Uterus (tissue), 4 donors: Measurements from ENCODE around the gene RPL37. TPM values are rescaled to one million over a fixed set of nuclear protein-coding genes. Genes with fewer than 3 reads are reported as not detected.
"Not testable (repeated sequence)": the region's sequence is repeated elsewhere in the genome, so short reads cannot be mapped to it uniquely, and the experiment has no call there.

ENCODE experiments used
- DNase-seq, 2 donors: peaks; one replicate each; pipeline ENCODE4 v3.0.0-alpha.2; 2019 to 2020
- H3K27ac ChIP-seq, 2 donors: fragments of 200-600 bp; sonication (generic); 1 replicate in 1 of 2; 2 replicates in 1 of 2; pipeline ENCODE4 v1.5.1; 2016 to 2018
- H3K27me3 ChIP-seq, 2 donors: fragments of 200-600 bp; sonication (generic); one replicate each; pipeline ENCODE4 v1.5.1; 2018 to 2019; ENCODE audit warnings: control low read depth in 1 of 2
- H3K36me3 ChIP-seq, 2 donors: fragments of 200-600 bp; sonication (generic); one replicate each; pipeline ENCODE4 v1.5.1; 2019; ENCODE audit warnings: control low read depth in 1 of 2
- H3K4me1 ChIP-seq, 2 donors: fragments of 200-600 bp; sonication (generic); one replicate each; pipeline ENCODE4 v1.5.1; 2018 to 2019; ENCODE audit warnings: control low read depth in 1 of 2
- H3K4me3 ChIP-seq, 2 donors: fragments of 200-600 bp; sonication (generic); 1 replicate in 1 of 2; 2 replicates in 1 of 2; pipeline ENCODE4 v1.5.1; 2018 to 2019; ENCODE audit warnings: mild to moderate bottlenecking in 1 of 2
- H3K9me3 ChIP-seq, 2 donors: fragments of 200-600 bp; sonication (generic); one replicate each; pipeline ENCODE4 v1.5.1; 2019; ENCODE audit warnings: control low read depth in 1 of 2
- CTCF ChIP-seq, 4 experiments: fragments of 200-600 bp in 2 of 4; fragments of 450-650 bp in 2 of 4; sonication (generic) in 2 of 4; IDR thresholded peaks; one replicate each; pipeline ENCODE4 v1.5.1; 2016 to 2019; ENCODE audit warnings: antibody characterized with exemption in 4 of 4, mild to moderate bottlenecking in 2 of 4, moderate library complexity in 1 of 4
- POLR2A ChIP-seq, 2 donors: fragments of 450-650 bp; IDR thresholded peaks; one replicate each; pipeline ENCODE4 v1.6.1; 2016; ENCODE audit warnings: antibody characterized with exemption in 2 of 2, mild to moderate bottlenecking in 1 of 2, moderate library complexity in 1 of 2
- intact Hi-C: fragments of 100-400 bp; cut with DNase I; formaldehyde crosslinking; loops from one replicate; pipeline ENCODE4 v1.15.1; 2023; ENCODE audit warnings: low total_unique reads
- total RNA-seq, 4 donors: library from RNA; depleted of rRNA in 3 of 4; stranded (reverse); fragments of >200 nt in 3 of 4; gene quantifications; one replicate each; pipeline versions ENCODE4 v1.1.0 to v1.2.4, GENCODE V29; 2014 to 2023
- donor health status: DM: yes; HTN: yes; CAD: no.

Gene RPL37
- total RNA-seq, 4 donors from 2014 or later = 59.1 to 1,328 (median 776) TPM

- TF ChIP-seq POLR2A (IDR thresholded peaks at IDR 0.05) (no peak), CTCF (IDR thresholded peaks at IDR 0.05) (no peak)
- Histone ChIP-seq H3K27ac (no peak overlapping the region), H3K4me3 (no peak overlapping the region), H3K27me3 (no peaks in the 10 kb centered on the region), H3K9me3 (no peaks in the 10 kb centered on the region), H3K36me3 (no peaks in the 10 kb centered on the region), H3K4me1 (peaks cover 3 to 11% of the 10 kb centered on the region in 2 donors)
- intact Hi-C loops = no loop called here
- DNase-seq = no peak
Observed at GRCh38 chr5:40791715-40792139, 43.3 kb downstream of the RPL37 start.

DNA sequence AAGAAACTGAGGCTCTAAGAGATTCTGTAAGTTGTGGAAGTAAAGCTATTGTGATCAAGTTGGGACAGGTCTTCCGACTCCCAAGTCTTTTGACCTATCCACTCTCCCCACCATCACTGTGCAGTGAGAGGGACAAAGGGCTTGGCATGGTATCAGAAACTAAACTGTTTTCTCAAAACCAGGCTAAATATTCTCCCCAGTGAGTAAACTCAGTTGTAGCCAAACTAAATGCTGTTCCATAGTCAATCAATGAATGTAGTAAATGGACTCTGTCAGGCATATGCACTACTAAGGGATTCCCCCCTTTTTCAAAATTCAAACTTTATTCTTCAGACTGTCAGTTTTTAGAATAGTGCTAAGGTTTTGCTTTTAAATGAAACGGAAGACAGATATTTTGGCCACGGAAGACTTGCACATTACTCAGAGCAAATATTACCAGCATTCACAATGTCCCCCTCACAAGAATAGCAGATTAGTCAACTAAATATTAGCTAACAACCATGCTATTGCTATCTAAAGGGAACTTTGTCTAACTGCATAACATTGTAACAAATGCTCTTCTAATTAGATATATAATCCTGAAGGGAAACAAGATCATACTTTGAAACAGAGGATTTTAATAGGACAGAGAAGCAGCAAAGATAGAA lies 44.0 kb downstream of the RPL37 start:
- H3K27me3 ChIP-seq = no peaks in the 10 kb centered on the region
- H3K4me1 ChIP-seq = peaks cover 3 to 9% of the 10 kb centered on the region in 2 donors
- no peak overlapping the region for H3K4me3 ChIP-seq
- H3K36me3 ChIP-seq = no peaks in the 10 kb centered on the region
- no peaks in the 10 kb centered on the region for H3K9me3 ChIP-seq
- TF ChIP-seq CTCF (IDR thresholded peaks at IDR 0.05) = no peak
- no peak for TF ChIP-seq POLR2A (IDR thresholded peaks at IDR 0.05)
- H3K27ac ChIP-seq = no peak overlapping the region
- DNase-seq = no peak
- intact Hi-C loops = no loop called here

GRCh38 chr5:40788941-40789340 lies 46.1 kb downstream of the RPL37 start:
- H3K4me1 ChIP-seq, intact Hi-C loops: not testable (repeated sequence)

DNA sequence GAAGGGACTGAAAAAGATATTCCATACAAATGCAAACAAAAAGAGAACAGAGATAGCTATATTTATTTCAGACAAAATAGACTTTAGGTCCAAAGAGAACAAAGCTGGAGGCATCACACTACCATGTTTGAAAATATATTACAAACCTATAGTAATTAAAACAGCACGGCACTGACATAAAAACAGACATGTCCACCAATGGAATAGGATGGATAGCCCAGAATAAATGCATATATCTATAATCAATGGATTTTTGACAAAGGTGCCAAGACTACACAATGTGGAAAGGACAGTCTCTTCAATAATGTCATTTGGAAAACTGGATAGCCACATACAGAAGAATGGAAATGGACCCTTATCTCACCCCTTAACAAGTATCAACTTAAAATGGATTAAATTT lies 47.0 kb downstream of the RPL37 start:
- intact Hi-C loops = no loop called here
- TF ChIP-seq CTCF (IDR thresholded peaks at IDR 0.05) (no peak), POLR2A (IDR thresholded peaks at IDR 0.05) (no peak)
- H3K9me3 ChIP-seq = no peaks in the 10 kb centered on the region
- no peaks in the 10 kb centered on the region for H3K27me3 ChIP-seq
- no peak overlapping the region for H3K27ac ChIP-seq
- DNase-seq = no peak
- peaks cover 0 to 3% of the 10 kb centered on the region in 2 donors for H3K4me1 ChIP-seq
- no peak overlapping the region for H3K4me3 ChIP-seq
- H3K36me3 ChIP-seq = no peaks in the 10 kb centered on the region

More at GRCh38 chr5:40788941-40789340, 46.1 kb downstream of the RPL37 start:
- H3K27me3 ChIP-seq, H3K36me3 ChIP-seq, H3K9me3 ChIP-seq, DNase-seq, H3K4me3 ChIP-seq, H3K27ac ChIP-seq: not testable (repeated sequence)

DNA sequence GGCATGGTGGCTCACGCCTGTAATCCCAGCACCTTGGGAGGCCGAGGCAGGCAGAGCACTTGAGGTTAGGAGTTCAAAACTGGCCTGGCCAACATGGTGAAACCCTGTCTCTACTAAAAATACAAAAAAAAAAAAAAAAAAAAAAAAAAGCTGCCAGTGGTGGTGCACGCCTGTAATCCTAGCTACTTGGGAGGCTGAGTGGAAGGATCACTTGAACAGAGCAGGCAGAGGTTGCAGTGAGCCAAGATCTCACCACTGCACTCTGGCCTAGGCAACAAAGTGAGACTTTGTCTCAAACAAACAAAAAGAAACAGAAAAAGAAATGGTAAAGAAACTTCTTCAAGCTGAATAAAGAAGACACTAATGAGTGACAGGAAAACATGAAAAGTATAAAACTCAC lies 48.4 kb downstream of the RPL37 start:
- H3K4me3 ChIP-seq, H3K4me1 ChIP-seq, H3K36me3 ChIP-seq, intact Hi-C loops, DNase-seq, H3K9me3 ChIP-seq, H3K27me3 ChIP-seq, H3K27ac ChIP-seq: not testable (repeated sequence)

GRCh38 chr5:40784916-40785315 lies 50.1 kb downstream of the RPL37 start:
- TF ChIP-seq CTCF (IDR thresholded peaks at IDR 0.05) = no peak
- TF ChIP-seq POLR2A (IDR thresholded peaks at IDR 0.05) = no peak
- intact Hi-C loops = no loop called here
- Histone ChIP-seq H3K9me3 (no peaks in the 10 kb centered on the region), H3K4me3 (no peak overlapping the region), H3K27ac (no peak overlapping the region), H3K36me3 (no peaks in the 10 kb centered on the region), H3K4me1 (peaks cover 0 to 1% of the 10 kb centered on the region in 2 donors), H3K27me3 (no peaks in the 10 kb centered on the region)
- DNase-seq = no peak
